Eye (tissue), 1 donor: ENCODE results near the gene UNC13D.

ENCODE experiments used
- DNase-seq: peaks from one replicate; pipeline ENCODE4 v3.0.0-alpha.2; 2015

UNC13D gene

DNA sequence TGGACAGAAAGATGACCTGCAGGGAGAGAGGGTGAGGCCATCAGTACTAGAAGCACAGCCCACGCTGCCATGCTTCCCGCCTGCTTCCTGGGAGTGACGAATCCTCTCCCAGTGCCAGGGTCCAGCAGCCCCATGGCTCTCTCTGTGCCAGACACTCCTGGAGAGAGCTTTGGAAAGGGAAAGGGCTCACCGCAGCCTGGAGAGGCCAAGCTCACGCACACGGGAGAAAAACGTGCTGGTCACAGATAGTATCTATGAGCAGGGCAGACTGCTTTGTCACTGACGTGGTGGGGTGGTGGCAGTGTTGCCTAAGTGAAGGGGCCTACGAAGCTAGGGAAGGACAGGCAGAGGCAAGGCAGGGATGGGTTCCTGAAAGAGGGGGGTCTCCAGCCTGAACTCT, 5.5 kb upstream of the UNC13D start:
- DNase-seq: no peak

DNA sequence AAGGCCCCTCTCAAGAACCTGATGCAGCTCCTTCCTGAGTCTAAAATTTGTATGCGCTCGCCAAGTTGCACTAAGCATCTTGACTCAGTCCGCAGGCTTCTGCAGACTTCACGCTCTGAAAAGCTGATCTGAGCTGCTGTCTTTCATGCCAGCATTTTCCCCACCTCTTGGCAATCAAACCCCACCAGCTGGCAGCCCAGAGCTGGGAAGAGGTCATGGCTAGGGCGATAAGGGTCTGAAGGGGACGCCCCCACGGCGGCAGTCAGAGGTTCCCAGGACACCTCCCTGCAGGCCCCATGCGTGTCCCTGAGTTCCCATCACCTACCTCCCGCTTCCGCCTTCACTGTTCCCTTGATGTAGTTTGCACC, 5.1 kb upstream of the UNC13D start:
- no peak for DNase-seq

DNA sequence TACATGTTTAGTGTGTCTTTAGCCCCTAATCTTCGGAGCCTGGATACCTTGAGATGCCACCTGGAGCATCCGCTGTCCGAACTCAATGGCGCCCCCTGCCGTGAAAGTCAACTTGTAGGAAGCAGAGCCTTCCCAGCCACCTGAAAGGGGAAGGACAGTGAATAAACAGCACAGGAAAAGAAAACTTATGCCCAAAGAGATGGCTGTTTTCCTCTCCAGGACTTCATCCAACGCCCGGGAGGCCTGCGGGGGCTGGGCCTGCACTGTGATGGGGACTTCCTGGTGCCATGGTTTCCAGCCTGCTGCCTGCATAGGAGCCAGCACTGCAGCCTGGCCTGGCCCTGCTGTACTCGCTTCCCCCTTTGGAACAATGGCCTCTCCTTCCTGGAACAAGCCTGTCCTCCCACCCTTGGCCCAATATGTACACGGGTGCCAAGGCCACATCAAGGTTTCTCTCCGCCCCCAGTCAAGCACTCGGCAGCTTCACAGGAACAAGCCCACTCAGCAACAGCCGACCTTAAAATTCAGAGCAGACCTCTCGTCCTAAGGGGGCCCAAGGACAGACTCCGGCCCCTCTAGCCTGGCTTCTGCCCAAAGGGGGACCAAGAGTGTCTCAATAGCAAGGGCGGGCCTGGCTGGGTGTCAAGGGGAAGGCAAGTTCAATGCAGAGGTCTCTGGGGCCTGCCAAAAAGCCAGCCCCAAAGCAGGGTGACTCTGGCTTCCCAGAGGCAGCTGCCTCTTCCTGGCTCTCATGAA, 4.5 kb upstream of the UNC13D start:
- peak; percentile 72 for DNase-seq

DNA sequence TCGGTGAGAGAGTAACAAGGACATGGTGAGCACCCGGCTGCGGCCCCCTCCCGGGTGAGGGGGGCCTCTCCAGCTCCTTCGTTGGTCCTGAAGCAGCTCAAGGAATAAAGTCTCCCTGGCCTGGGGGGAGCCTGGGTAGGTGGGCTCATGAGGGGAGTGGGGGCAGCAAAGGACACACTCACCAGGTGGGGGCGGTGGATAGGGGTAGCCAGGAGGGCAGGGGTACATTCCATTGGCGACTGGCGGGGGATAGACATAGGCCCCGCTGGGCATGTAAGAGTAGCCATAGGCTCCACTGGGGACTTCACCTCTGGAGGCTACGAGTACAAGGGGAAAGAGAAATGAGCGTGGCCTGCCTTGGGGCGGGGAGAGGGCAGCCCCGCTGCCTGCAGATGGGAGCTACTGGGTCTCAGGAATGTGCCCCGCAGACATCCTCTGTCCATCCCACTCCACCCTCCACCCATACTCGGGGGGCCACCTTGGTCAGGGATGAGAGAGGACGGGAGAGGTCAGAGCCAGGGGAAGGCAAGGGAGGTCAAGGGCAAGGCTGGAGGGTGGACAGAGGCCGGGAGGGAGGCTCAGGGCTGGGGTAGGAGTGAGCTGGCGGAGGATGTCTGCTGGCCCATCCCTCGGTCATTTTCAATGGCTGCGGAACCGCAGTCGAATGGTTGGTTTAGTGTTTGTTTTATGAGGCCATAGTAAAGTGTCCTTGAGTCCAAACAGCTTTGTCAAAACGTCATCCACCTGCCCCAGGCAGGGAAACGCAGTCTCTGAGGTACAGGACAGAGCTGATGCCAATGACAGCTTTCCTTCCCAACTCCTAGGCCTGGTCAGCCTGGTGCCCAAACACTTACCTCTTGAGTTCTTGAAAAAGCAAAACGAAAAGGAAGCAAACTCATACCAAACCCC, 3.7 kb upstream of the UNC13D start:
- DNase-seq: no peak

DNA sequence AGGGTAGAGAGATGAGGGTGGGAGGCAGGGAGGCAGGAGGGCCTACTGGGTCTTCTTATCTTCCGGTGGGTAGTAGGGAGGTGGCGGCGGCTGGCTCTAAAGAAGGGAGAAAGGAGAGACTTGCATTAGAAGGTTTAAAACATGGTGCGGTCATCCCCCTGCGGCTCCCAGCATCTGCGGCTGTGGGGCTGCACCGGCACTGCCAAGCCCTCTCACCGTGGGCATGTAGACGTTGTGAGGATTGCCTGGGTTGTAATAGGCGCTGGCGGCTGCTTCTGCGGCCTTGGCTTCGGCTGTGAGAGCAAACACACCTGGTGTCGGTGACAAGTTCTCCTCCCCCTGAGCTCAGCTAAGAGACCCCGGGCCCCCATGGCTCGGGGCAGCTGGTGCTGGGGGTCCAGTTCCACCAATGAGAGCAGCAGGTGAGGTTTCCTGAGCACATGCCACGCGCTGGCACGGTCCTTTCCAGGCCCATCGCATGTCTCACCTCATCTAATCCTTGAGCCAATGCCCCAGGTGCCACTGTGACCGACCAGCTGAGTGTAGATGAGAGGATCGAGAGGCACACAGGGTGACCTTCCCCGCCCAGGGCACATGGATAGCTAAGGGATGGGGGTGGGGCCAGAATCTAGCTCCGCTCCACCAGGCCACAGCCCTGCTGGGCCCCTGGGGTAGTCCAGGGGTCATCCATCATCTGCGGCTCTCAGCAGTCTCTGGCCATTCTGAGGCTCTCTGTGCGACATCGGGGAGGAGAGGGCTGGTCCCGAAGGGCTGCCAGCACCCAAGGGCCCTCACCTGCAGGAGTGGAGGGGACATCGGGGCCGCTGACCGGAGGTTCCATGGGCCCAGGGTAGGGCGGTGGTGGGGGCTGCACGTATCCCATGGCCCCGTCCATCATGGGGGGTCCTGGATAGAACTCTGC, 2.7 kb upstream of the UNC13D start:
- DNase-seq: no peak

DNA sequence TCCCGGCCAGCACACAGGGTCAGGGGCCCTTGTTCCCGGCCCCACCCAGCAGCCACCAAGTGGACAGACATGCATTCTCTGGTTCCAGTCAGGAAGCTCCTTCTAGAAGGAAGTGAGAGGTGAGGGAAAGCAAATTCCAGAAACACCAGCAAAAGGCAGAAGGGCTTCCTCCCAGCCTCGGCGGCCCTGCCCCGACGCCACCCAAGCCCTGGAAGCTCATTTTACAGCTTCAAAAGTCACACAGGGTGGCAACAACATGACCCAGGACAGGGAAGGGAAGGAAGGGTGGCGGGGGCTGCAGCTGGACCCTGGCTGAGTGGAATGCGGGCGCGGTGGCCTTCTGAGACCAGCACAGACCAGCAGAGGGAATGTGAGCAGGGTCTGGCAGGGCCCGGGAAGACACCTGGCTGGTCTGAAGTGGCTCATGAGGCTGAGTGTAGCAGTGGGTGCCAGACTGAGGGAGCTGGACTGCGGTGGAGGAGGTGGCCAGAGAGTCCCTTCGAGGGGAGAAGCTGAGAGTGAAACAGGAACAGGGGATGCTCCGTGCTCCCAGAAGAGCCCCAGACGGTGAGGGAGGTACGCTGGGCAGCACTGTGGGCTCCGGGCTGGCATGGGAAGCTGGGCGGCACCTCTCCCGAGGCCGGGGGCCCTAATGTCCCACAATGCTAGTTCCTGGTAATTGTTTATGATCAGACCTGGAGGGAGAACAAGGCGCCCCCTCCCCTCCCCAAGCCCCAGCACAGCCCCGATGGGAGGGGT, 1.9 kb upstream of the UNC13D start:
- DNase-seq: no peak

DNA sequence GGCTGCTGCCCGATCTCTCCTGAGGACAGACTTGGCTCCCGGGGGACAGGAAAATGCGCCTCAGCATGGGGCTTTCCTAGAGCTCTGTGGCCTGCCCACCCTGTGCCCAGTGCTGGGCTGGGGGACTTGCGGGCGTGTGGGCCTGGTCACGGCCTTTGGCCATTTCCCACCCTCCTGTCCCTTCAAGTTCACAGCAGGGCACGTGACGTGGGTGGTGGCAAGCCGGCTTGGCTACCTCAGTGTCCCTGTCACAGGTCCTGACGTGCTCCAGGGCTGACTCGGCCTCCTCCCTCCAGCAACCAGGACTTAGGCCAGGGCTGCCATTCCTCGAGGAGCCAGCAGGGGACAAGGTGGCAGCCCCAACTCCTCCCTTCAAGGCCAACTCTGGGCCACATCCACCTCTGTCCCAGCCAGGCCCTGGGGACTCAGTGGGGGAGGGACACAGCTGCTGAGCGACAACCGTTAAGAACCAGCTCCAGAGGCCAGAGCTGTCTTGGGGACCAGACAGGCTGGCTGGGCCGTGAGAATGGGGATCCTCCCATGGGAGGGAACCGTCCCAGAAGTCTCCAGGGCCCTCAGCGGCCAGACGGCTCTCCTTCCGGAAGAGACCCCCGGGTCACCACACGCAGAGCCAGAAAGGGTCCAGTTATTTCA, 981 bp upstream of the UNC13D start:
- DNase-seq: peak; percentile 86

DNA sequence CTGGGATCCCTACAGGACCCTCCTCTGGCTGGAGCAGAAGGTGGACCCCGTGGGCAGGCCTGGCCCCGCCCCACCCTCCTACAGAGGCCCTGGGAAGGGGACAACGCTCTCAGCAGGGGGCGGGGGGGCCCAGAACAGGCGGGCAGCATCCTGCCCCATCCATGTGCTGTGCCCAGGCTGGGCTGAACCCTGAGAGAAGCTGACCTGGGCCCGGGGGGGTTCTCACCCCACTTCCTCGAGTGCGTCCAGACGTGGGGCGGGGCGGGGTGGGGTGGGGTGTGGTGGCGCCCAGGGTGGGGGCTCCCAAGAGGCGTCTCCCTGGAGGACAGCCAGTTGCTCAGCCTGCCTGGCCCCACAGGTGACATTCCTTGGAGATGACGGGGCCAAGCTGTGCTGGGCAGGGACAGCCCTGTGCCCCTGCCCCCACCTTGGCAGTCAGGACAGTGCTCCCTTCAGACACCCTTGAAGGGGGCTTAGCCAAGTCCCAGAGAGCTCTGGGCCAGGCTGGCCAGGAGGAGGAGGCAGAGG, 390 bp upstream of the UNC13D start:
- no peak for DNase-seq

DNA sequence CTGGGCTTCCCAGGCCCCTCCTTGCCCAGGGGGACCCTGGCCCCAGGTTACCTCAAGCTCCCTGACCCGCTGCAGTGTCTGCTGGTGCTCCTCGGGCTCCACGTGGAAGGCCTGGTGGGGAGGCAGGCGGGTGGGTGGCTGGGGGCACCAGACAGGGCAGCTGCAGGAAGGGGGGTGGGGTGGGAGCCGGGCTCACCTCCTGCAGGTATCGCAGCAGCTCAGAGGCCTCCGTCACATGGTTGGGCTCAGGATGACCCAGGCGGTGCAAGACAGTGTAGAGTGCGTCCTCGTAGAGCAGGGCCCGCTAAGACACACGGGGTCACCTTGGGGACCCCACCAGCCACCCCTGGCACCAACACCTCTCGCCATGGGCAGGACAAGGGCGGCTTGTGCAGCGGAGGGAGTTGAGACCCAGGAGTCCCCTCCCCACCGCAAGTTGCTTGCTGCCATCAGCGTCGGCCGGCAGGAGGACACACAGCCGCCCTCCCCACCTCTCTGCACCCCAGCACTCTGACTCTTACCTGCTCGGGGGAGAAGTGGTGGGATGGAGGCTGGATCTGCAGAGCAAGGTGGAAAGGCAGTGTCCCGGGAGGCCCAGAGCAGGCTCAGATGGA, 1.1 kb downstream of the UNC13D start:
- DNase-seq: no peak

DNA sequence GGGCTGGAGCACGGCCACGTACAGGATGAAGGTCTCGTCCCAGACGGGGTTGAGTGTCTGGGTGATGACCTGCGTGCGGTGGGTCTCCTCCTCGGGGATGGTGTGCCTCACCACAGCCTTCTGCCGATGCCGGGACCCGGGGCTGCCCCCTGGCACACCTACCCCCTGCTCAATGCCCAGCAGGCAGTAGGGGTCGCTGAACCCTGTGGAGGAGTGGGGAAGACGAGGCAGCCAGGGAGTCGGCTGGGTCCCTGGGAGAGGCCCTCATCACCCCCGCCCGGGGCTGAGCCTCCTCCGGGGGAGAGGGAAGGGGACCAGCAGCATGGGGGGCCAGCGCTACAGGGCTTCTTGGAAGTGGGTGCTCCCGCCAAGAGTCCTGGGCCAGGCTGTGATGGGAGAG, 1.8 kb downstream of the UNC13D start:
- DNase-seq: no peak

DNA sequence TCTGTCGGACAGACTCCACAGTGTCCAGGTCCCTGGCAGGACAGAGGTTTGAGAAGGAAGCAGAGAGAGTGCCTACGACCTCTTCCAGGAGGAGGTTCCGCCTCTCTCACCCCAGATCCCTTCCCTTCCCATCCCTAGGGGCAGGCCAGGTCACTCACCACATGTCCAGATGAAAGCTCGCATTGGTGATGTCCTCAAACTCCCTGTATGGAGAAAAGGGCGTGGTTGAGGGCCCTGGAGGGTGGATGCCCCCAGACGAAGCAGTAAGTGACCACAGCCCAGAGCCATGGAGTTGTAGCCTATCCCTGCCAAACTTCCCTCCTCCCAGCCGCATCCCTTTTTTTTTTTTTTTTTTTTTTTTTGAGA, 3.4 kb downstream of the UNC13D start:
- no peak for DNase-seq

DNA sequence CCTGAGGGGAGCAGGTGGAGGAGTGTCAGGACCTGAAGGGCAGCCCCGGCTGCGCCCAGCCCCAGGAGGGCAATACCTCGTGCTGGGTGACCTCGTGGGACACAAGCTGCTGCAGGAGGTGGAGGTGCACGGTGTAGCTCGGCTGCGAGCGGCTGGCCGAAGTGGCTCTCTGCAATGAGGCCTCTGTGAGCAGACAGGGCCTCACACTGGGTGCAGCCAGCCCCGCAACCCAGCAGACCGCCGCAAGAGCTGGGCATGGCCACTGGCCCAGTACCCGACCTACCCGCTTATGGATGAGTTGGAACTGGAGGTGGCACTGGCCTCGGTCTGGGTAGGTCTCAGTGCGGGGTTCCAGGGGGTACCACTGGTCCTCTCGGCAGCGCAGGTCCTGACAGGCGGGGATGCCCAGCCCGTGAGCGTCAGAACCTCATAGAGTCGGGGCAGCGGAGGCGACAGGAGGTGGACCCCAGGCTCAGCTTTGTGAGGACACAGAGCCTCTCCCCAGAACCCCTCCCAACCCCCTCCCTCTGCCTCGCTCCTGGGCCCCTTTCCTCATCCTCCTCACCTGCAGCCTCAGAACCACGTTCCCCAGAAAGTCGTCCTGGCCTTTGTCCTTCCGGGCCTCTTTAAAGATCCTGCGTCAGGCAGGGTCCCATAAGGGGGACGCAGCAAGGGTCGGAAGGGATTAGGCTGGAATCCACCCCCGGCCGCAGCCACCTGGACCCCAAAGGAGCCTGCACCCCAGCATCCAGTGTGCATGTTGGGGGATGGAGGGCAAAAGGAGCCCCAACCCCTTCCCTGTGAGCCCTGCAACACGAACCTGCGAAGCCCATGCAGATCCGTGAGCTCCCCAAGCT, 4.0 kb downstream of the UNC13D start:
- no peak for DNase-seq

DNA sequence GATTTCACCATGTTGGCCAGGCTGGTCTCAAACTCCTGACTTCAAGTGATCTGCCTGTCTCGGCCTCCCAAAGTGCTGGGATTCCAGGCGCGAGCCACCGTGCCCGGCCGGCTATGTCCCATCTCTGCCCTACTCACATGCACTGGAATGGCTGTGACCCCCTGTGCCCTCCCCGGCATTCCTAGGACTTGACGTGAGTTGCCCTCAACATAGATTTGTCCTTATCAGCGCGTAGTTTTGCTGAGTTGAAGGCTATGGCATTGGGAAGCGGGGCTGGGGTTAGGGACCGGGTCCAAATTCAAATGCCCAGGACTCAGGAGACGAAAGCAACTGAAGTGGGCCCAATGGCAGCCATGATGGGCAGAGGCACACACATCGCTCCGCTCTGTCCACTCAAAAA, 5.8 kb downstream of the UNC13D start:
- no peak for DNase-seq

DNA sequence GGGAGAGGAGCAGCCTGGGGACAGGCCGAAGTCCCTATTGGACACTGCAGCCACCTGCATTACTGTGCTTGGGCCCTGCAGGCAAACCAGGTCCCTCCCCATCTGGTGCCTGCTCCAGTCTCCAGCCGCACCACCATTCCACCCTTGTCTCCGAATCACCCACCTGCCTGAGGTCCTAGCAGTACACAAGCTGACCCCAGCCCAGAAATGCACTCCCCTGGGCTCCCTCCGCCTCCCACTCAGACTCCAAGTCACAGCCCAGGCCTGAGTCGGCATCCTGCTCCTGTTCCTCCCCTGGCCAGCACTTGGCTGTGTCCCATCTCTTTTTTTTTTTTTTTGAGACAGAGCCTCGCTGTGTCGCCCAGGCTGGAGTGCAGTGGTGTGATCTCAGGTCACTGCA, 6.3 kb downstream of the UNC13D start:
- DNase-seq: no peak

DNA sequence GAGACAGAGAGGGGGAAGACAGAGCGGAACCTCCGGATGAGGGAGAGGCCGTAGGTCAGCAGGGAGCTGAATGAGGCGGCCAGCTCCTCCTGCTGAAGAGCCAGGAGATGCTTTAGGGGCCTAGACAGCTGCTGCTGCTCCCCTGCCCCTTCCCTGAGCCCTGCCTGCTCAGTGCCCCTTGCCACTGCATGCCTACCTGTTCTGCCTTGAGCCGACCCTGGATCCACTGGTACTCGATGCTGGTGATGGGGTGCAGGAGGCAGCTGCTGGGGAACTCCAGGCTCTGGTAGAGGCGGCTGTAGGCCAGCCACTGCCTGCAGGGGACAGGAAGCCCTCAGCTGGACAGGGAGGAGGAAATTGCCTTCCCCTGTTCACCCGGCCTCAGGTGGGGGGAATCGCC, 7.6 kb downstream of the UNC13D start:
- no peak for DNase-seq

DNA sequence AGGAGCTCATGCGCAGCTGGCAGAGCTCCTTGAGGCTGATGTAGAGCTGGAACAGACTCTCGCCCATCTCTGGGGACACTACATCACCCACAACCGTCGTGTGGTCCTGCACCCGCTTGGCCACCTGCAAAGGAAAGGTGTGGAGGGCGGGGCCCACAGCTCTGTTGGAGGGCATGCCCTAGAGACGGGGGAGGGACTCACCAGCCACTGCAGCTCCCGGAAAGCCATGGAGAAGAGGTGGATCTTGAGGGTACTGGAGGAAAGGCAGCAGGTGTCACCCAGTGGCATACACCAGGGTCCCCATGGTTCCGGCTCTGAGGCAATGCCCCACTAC, 8.6 kb downstream of the UNC13D start:
- DNase-seq: no peak

DNA sequence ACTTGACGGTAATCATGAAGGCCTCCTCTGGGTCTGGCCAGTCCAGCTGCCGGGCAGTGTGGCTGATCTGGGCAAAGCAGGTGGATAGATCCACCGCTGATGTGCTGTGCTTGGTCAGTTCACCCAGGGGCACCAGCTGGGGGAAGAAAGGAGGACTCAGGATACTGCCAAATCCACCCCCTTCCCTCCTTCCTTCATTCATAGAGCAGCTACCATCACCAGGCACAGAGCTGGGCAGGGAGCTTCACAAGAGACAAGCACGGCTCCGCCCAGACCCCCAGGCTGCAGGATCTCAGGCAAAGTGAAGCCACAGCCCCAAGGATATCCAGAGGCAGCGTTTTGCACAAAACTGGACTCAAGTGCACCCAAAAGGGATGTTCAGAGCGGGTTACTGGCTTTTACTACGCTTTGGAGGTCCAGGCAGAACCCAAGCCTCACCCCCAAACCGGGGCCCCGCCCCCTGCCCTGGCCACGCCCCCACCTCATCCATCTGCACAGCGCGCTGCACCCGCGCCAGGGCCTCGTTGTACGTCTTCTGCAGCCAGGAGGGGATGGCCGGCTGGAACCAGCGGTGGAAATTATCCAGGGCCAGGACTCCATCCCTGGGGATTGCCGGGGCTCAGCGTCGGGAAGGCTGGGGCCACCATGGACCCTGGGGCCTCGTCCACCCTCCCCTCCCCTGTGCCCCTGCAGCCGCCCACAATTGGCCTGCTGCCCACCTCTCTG, 9.1 kb downstream of the UNC13D start:
- DNase-seq: peak; percentile 44

DNA sequence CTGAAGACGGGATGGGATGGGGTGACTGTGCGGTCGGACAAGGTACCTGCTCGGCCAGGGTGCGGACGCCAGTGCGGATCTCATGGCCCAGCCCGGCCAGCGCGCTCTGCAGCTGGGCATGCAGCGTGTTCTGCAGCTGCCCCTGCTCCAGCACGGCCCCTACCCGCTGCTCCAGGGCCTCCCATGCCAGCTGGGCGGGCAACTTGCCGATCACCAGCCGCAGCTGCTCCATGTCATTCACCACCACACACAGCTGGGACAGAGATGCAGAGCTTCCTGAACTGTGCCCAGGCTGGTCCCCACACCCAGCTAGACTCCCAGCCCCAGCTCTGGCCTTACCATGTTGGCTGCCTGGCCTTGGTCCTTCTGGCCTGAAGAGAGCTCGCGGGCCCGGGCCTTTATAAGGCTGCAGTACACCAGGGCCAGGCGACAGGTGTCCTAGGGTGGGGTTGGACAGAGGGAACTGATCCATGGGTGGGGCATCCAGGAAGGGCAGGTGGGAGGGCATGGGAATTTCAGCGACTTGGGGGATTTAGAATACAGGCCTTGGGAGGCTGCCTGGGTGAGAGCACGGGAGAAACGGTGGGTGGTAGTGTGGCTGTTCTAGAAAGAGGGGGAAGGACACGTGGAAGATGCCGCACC, 9.8 kb downstream of the UNC13D start:
- DNase-seq: peak; percentile 29
